Amniotic stem cell (primary cell): ENCODE results near the gene OR52N2.
A peak's percentile ranks its signal among the peaks of the same experiment; 100 is the strongest.

Source experiments
- DNase-seq: peaks from one replicate; lab custom pipeline; 2025; lab: John Stamatoyannopoulos, UW

OR52N2 gene

DNA sequence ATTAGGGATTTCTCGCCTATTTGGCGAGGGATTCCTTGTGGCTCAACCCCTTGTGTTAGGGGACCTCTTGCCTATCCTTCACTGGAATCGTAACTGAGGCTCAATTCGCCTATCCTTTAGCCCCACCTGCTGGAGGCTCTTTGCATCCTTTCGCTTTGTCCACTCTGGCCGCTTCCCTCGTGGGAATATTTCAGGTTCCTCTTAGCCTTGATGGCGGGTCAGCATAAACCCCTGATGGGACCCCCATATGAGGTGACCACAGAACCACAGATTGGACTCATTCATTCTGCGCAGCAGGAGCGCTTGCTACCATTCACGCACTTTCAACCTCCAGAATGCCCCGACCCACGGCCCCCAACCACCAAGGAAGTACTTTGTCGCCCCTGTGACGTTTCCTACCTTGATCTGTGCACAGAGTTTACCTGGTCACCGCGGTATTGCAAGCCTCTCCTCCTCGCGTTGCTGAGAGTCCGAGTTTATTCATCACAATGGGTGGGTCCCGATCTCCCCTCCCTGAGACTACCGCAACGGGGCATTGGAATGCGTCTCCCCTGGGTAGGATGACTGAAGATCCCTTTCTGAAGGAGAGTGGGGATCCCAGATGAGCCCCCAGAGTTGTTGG, at the start of gene OR52N2:
OR52N2 (plus strand) TSS at position 425 of the 622 bp plus-strand sequence. CDS start 11,412 bp downstream, outside the sequence.
- peak; percentile 4 for DNase-seq

DNA sequence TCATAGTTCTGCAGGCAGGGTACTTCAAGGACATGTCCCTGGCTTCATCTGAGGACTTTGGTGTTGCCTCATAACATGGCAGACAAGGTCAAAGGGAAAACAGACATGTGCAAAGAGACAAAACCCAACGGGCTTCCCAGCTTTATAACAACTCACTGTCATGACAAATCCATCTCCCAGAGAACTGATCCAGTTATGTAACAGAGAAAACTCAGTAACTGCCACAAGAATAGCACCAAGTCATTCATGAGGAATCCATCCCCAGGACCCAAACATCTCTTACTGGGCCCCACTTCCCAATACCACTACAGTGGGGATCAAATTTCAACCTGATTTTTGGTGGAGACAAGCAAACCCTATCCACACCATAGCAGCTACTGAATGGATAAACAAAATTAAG, 41.7 kb upstream of the OR52N2 start:
- DNase-seq, result no peak

DNA sequence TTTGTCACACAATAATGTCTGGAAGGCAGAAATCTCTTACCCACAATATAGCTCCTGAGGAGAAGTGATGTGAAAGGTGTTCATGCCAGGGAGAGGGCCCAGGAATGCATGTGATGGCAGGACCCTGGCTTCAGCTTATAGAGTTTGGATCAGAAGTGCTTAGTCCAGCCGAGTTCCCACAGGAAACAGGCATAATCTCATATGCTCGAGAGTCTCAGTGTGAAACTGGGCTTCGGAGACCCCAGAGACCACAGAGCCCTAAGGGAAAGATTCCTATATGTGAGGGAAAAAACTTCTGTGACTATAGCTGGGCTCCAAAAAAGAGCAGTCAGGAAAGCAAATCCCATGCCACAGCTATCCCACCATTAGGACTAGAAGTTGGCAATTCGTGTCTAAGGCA, 25.5 kb upstream of the OR52N2 start, which contains the start of gene OR52N5:
OR52N5 (minus strand) TSS at position 101 of the 400 bp plus-strand sequence. CDS start 4,721 bp downstream, outside the sequence.
- no peak for DNase-seq

DNA sequence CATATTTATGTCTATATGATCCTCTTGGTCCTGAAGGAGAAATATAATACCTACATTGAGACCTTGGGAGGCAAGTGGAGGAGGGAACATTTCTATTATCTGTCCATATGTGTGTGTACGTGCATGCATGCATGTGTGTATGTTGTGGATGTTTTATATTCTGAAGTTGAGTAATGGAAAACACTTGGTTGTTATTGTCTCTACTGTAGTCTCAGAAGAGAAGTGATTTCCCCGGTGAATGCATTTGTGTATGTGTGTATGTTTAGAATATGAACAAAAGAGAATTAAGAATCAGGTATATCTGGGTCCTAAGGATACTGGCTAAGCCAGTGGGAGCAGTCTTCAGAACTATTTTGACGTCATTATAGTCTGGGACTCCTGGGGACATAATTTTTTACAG, 17.6 kb upstream of the OR52N2 start, which contains the start of gene OR52N1:
OR52N1 (minus strand) TSS at position 101 of the 400 bp plus-strand sequence. CDS start 2,449 bp downstream, outside the sequence.
- no peak for DNase-seq

DNA sequence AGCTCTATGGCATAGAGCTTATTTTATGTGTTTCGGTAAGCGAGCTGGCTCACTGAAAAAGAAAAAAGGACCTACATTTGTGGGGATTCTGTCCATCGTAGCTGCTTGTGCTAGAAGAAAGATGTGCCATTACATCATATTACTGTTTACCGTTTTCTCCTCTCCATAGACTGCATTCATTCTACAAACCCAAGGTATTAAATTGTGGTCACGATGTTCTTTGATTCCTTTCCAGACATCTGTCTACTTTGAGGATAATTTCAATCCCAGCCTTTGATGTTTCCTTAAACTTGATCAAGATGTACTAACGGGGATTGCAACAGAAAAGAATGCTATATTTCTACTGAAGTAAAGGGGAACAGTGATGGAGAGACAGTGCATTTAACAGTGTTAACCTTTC, 12.2 kb upstream of the OR52N2 start:
- no peak for DNase-seq

DNA sequence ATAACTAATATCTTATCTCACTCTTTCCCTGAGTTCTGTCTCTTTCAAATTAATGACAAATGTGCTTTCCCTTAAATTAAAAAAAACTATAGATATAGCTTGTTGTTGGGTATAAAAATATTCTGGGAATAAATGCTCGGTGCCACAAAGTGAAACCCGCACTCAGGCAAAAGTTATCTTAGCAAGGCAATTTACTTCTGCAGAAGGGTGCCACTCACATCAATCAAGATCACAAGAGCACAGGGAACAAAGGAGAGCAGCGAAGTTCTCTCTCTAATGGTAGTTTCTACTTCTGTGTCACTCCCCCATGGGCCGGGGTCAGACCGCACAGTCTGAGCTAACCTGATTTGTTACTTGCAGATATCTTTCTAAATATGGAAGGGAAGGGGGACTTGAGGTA, 4.7 kb upstream of the OR52N2 start:
- DNase-seq, result no peak

DNA sequence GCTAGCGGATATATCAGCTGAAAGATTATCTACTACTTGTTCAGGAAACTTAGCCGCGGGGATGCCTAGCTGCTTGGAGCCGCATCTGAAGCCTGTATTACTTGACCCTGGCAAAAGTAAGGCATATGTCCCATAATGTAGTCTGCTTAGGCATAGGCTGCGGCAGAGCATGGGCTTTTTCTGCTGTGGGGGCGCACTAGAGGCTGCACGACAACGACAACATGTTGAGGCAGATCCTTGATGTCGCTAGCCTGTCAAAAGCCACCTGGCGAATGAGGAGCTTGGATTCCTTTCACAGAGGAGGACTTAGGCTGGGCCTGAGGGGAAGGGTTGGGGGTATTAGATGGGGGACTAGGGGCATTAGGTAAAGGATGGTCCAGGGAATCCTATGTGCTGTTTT, 1.1 kb upstream of the OR52N2 start:
- DNase-seq, result no peak

DNA sequence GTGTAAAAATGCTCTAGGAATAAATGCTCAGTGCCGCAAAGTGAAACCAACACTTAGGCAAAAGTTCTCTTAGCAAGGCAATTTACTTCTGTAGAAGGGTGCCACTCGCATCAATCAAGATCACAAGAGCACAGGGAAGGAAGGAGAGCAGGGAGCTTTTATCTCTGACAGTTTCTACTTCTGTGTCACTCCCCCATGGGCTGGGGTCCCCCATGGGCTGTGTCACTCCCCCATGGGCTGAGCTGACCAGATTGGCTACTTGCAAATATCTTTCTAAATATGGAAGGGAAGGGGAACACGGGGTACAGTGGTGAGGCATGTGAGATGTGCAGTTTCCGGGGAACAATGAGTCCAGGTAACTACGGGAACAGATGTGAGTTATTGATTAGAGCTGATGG, 397 bp downstream of the OR52N2 start:
- no peak for DNase-seq

DNA sequence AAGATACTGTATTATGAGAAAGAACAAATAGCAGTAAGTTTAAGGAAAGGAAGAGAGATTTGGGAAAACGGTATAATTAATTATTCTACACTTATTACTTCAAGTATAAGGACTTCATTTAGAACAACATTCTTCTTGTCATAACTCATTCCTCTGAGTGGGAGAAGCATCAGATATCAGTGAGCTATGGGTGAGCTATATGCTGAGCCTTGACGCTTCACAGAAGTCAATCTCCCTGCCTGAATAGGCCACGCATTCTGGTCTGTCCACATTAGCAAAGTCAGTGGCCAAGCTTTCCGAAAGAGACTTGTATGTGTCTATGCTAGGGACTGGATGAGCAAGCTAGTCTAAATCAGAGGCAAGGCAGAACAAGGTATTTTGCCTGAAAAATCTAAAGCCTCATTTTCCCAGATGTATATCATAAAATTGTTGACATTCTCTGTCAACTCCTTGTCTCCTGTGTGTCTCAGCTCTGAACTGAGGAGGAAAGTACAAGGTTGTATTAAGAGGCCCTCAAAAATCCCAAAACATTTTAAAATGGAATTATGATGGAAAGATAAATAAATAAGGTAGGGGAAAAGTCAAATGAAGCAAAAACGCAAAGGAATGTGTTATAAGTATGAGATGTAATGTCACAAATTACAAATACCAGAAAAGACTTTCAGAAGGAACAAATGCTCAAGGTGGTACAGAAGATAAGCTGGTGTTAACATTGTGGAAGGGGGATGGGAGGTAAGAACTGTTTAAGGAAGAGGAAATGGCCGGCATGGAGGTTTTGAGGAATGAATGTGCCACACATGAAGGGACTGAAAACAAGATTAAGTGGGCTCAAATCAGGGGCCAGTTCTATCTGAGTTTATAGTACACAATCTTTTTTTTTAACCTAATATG, 1.4 kb downstream of the OR52N2 start:
- no peak for DNase-seq

DNA sequence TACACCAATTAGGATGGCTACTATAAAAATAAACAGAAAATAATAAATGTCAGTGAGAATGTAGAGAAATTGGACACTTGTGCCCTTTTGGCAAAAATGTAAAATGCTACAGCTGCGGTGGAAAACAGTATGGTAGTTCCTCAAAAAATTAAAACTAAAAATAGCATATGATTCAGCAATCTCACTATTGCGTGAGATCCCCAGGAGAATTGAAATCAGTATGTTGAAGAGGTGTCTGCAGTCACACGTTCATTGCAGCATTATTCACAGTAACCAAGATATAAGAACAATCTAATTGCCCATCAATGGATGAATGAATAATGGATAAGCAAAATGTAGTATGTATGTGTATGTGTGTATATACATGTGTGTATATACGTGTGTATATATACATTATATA, 6.8 kb downstream of the OR52N2 start:
- no peak for DNase-seq

DNA sequence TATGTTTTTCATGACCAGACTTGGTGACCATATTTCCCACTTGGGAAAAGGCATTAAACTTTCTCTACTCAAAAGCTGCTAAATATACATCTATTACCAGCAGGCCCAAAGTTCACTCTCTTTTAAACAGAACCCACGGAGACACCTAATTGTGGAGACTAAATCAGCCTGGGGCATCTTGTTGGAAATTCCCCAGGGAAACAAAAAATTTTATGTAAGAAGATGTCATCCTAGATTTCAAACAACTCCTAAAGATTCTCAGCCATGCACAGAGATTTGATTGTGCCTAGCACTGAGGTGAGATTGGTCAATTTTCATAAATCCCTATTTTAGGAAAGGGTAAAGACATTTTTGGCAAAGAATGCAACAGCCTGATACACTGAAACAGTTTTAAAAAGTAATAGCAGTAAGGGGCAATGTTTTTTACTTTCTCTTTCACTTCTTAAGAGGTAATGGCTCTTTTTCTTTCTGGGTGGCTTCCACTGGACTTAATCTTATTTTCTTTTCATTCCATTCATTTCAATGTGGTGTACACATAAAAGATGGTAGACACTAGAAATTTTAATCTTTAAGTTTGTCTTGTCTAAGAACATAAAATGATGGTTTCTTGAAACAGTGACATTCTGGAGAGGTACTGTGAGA, 9.6 kb downstream of the OR52N2 start:
- no peak for DNase-seq

DNA sequence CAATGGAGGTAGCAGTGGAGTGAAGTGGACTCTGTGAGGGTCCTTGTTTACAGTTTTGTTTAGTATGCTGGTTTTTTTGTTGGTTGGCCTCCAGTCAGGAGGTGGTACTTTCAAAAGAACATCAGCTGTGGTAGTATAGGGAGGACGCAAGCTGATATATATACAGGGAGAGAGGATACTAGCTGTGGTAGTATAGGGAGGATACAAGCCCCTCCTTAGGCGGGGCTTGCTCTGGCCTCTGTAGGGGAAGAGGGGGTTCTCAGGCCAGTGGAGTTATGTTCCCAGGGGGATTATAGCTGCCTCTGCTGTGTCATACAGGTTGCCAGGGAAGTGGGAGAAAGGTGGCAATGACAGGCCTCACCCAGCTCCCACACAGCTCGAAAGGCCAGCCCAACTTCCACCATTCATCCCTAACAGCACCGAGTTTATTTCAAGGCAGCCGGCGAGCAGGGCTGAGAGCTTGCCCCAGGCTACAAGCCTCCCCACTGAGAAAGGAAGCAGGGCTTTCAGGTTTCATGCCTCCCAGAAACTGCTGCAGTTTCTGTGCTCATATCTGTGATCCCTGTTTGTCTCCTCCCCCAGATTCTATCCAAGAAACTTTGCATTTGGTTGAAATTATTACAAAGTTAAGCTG, 22.6 kb downstream of the OR52N2 start:
- DNase-seq, result no peak

DNA sequence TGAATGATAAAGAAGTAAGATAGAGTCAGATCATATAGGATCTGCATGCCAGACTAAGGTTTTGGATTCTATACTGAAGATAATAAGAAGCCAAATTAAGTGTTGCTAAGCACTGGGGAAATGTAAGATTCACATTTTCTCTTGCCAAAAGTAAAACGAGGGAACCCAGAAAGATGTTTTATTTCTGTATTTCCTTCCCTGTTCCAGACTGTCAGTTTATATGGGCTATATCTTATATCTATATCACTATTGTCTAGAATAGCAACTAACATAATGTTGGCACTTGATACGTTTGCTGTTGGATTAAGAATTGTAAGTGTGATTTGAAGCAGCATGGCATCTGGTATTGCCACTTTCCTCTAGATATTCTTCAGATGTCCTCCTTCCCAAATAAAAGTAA, 24.7 kb downstream of the OR52N2 start:
- DNase-seq, result no peak

DNA sequence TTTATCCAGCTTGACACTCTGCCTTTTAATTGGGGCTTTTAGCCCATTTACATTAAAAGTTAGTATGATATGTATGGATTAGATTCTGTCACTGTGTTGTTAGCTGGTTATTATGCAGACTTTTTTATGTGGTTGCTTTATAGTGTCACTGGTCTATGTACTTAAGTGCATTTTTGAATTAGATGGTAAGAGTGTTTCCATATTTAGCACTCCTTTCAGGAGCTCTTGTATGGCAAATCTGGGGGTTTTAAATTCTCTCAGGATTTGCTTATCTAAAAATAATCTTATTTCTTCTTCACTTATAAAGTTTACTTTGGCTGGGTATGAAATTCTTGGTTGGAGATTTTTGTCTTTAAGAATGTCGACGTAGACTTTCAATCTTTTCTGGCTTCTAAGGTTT, 29.0 kb downstream of the OR52N2 start:
- no peak for DNase-seq

DNA sequence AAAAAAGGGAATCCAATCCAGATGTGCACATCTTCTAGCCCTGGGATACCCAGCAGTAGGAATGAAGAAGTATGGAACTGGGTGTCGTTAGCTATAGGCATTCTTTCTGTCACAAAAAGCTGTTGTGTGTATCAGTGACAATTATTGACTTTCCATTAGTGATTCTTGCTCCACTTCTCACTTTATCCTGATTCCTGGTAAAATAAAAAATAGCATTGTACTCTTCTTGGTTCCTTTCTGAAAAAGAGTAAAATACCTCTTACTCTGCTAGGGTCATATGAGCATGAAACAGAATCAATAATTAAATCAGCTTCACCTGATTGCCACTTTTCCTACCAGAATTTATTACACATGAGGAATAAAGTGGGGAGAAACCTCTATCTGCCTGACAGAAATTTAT, 33.1 kb downstream of the OR52N2 start, which contains the start of gene OR52E6:
OR52E6 (minus strand) TSS at position 101 of the 400 bp plus-strand sequence; CDS start at position 101, 0 bp downstream.
- DNase-seq, result no peak

DNA sequence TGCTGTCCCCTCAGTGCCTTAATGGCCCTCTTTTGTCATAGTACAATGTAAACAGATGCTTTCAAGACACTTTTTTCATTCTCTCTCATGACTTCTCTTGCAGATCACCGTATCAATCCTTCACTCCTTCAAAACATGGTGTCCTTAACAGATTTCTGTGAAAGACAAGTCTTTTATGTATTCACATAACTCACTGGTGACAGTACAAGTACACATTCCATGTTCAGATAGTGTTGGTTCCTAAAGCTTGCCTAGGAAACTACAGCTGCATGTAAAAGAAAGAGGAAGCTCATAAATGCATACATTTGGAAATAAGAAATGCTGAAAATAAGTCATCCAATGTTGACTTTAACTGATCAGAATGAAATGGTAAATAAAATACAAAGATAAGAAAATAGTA, 38.0 kb downstream of the OR52N2 start:
- DNase-seq, result no peak

DNA sequence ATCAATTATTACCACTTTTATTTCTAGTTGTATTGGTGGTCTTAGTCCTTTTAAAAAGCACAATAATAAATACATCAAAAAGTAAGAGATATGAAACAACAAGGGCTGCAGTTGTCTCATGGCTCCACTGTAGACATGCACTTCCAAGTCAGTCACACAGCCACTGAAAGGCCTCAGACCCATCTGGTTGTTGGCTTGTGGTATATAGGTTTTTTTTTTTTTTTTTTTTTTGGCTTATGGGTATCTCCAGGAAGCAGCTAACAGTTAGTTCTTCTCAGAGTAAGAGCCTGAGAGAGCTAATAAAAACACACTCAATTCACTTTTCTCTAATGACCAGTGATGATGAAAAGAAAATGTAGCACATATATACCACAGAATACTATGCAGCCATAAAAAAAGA, 39.0 kb downstream of the OR52N2 start:
- no peak for DNase-seq

DNA sequence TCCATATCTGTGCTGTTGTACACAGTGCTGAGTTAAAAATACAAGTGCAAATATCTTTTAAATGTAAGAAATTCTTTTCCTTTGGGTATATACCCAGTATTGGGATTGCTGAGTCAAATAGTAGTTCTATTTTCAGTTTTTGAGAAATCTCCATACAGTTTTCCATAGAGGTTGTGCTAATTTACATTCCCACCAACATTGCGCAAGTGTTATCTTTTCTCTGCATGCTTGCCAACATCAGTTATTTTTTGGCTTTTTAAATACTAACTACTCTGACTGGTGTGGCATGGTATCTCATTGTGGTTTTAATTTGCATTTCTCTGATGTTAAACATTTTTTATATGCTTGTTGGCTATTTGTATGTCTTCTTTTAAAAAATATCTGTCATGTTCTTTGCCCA, 42.3 kb downstream of the OR52N2 start:
- DNase-seq, result no peak

DNA sequence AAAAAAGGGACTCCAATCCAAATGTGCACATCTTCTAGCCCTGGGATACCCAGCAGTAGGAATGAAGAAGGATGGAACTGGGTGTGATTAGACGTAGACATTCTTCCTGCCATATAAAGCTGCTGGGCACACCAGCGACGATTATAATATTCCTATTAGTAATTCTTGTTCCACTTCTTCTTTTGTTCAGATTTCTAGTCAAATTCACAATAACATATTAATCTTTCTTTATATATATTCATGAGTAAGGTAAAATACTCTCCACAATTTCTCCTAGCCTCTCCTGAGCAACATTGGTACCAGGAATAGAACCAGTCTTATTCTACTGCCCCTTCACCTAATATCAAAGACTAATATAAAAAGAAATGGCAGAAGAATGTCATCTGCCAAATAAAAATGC, 48.9 kb downstream of the OR52N2 start, which contains the start of gene OR52E8:
OR52E8 (minus strand) TSS at position 101 of the 400 bp plus-strand sequence; CDS start at position 101, 0 bp downstream.
- DNase-seq, result no peak

DNA sequence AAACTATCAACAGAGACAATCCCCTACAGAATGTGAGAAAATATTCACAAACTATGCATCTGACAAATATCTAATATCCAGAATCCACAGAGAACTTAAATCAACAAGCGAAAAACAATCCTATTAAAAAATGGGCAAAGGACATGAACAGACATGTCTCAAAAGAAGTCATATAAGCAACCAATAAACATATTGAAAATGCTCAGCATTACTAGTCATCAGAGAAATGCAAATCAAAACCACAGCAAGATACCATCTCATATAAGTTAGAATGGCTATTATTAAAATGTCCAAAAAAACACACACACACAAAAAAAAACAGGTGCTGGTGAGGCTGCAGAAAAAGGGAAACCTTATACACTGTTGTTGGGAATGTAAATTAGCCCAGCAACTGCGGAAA, 57.1 kb downstream of the OR52N2 start:
- DNase-seq, result no peak
